GM19463 (cell line): ENCODE data around the gene WDR27.

ENCODE experiments used
- ATAC-seq: cut with Tn5 transposase; IDR thresholded peaks from one replicate; pipeline ENCODE4 v1.9.1; 2021; ENCODE audit warnings: mild to moderate bottlenecking, moderate library complexity; ENCODE audit not compliant: unreplicated experiment

The WDR27 gene

DNA sequence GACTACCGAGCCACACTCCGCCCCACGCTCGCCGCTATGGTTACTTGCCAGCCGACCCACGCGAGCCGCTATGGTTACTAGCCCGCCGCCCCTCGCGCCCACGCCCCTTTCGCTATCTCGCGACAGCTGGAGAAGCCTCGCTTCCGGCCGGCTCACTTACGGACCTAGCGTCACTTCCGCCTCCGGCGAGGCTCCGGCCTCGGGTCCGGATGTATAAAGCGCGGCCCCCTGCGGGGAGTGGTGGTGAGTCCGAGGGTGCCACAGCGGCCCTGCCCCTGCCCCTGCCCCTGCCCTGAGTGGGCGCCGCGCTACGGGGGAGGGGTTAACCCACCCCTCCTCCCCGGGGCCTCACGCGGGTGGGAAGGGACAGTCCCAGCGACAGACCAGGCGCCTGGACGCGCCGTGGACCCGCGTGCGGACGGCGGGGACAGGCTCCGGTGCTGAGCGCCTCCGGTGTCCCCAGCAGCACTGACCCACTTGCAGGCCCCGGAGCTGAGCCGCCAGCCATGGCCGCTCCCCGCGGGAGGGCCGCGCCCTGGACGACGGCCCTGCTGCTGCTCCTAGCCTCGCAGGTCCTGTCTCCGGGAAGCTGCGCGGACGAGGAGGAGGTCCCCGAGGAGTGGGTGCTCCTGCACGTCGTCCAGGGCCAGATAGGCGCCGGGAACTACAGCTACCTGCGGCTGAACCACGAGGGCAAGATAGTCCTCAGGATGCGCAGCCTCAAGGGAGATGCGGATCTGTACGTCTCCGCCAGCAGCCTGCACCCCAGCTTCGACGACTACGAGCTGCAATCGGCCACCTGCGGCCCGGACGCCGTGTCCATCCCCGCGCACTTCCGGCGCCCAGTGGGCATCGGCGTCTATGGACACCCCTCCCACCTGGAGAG lies at the start of gene WDR27, which contains the start of gene C6orf120:
Gene WDR27 (minus strand): TSS at position 76 of the 886 bp plus-strand sequence. CDS start 13,024 bp downstream, outside the sequence.
Gene C6orf120 (plus strand): TSS at position 173 of the 886 bp plus-strand sequence. CDS start 334 bp downstream, at position 507.
- peak; percentile 91 for ATAC-seq

DNA sequence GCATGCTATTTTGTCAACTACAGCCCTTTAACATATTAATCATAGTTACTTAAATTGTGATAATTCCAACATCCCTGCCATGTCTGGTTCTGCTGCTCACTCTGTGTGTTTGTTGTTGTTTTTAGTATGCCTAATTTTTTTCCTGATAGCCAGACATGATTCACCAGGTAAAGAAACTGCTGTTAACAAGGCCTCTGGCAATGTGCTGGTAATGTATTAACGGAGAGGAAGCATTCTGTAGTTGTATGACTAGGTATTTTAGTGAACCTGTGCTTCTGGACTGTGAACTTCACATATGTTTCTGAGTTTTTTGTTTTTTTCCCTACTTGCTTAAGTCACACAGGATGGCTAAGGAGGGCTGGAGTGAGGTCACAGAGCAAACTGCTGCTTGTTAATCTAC lies 44.7 kb upstream of the WDR27 start:
- ATAC-seq = no peak

DNA sequence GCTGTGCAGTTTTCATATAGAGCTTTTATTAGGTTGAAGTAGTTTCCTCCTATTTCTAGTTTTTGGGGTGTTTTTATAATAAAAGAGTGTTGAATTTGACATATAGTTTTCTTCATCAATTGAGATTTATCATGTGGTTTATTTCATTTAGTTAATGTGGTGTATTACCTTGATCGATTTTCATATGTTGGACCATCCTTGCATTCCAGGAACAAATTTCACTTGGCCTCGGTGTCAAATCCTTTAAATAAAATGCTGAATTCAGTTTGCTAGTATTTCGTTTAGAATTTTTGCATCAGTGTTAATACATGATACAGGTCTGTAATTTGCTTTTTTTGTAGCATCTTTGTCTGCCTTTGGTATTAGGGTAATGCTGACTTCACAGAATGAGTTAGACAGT lies 43.6 kb upstream of the WDR27 start:
- no peak for ATAC-seq

DNA sequence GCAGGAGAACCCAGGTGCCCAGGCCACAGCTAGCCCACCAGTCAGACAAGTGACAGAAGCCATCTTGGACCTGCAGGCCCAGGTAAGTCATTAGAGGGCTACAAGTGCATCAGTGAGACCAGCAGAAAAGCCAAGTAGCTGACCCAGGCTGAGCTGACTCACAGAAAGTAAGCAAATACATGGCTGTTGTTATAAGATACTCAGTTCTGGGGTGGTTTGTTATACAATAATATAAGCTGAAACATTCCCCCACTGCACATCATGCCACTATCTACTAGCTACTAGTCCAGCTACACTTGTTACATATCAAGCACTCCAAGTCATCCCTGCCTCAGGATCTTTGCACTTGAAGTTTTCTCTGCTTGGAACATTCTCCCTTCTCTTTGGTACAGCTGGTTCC lies 39.5 kb upstream of the WDR27 start:
- no peak for ATAC-seq

DNA sequence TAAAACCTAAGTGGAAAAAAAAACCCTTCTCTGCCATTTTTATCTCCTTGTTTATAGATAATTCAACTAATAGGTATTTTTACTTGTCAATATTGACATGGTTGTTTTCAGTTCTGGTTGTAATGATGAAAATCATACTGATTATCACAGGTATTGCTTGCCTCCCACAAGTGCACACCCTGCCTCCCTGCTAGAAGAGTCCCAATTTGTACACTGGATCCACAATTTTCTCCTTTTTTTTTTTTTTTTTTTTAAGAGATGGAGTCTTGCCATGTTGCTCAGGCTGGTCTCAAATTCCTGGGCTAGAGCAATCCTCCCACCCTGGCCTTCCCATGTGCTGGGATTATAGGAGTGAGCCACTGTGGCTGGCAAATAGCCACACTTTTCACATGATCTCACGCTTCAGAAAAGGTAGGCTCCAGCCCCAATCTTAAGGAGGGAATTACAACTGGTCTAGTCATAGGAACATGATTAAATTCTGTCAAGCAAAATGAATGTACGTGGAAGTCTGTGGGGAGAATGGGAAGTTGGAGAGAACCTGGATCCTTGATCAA lies 37.2 kb upstream of the WDR27 start:
- ATAC-seq = no peak

DNA sequence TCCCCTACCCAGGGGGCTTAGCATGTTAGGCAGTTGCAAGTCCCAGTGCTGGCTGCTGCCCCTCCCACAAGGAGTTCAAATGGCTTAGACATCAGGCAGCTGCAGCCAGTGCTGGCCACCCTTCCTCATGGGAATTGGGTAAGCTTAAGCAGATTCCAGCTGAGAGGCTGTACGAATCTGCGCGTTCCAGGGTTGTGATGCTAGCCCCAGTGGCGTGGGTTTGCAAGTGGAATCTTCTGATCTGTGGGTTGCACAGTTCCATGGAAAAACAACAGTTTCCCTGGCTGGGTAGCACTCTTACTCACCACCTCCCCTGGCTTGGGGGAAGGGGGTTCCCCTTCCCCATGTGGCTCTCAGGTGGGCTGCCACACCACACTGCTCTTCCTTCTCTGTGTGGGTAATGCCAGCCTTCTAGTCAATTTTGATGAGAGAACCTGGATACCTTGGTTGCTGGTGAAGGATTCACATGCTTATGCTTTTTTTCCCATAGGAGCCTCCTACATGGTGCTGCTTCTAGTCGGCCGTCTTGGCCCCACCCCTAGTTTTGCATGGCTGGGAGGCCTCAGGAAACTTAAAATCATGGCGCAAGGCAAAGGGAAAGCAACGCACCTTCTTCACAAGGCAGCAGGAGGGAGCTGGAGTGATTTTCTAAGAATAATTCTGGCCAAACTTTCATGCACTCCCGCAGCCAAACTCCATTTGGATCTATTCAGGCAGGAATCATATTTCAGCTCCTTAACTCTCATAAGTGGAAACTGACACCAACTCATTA lies 36.6 kb upstream of the WDR27 start:
- no peak for ATAC-seq

DNA sequence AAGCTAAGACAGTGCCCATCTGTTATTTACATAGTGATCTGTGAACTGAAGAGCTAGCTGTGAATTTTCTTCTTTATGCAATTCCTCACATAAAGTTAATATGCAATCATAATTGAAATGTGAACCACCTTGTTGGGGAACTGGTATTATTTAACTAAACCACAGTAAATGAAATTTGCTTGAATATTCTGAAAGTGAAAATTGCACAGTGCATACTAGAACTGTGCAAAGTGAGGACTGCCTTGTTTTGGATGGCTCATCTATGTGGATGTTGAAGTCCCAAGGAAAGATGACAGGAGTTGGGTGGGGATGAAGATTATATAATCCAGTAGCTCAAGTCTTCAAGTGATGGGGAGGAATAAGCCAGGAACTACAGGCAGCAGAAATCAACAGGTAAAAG lies 28.1 kb upstream of the WDR27 start:
- ATAC-seq = no peak

DNA sequence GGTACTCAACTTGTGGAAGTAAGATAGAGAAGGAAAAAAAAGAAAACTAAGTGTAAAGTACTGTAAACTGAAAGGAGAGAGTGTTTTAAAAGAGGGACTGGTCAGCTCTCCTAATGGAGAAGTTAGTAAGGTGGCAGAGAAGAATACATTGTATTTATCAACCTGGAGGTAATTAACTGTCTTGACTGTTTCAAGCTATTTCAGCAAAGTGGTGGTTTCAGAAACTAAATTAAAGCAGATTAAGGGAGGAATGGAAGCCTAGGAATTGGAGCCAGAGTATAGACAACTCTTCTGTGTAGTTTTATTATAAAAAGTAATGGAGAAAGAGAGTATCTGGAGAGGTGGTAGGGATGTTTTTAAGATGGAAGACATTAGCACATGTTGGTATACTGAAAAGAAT lies 25.1 kb upstream of the WDR27 start:
- ATAC-seq = no peak

DNA sequence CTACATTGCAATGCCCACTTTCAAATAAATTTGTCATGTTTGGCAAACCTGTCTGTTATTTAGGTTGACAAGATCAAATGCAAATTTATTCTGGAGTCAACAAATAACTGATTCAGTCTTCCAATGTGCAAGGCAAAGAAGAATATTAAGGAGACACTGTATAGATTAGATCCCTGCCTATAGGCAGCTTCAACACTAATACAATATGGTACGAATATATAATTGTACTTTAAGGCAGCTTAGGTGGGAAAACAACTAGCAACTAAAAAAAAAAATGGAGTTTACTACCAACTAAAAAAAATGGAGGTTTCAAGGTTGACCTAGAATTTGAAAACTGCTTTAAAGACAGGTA lies 24.2 kb upstream of the WDR27 start:
- ATAC-seq = no peak

DNA sequence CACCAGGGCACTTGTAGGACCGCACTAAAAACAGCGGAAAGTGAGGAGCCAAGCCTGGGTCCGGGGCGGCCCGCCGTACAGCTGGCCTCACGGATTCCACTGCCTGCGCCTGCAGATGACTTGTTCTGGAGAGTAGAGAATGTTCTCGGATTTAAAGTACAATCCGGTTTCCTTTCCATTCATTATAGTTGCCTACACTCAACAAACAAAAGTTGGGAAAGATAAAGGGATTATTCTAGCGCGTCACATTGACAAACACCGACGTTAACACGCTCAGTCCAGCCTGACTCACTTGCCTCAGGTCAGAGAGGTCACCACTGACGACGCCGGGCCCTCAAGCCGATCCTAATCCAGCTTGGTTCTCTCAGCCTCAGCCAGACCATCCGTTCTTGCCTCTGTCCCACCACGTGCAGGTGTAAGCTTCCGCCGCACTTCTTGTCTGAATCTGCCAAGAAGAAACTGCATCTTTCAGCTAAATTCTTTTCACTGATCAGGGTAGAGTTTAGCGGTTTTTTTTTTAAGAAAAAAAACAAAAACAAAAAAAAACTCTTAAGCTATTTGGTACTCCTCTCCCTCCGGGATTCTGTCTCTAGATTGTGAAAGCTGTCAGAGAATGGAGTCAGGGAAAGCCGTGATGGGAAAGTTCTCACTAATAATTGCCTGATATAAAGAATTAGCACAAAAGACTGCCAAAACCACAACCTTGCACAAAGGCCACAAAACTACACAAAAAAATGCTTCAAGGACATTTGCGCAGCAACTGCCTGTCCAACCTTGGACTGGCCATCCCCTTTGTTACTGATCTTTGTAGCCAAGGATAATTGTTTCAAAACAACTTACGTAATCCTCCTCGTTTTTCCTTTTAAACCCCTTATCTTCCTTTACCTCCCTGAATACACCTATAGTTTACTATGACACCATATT lies 23.6 kb upstream of the WDR27 start:
- peak; percentile 10 for ATAC-seq

DNA sequence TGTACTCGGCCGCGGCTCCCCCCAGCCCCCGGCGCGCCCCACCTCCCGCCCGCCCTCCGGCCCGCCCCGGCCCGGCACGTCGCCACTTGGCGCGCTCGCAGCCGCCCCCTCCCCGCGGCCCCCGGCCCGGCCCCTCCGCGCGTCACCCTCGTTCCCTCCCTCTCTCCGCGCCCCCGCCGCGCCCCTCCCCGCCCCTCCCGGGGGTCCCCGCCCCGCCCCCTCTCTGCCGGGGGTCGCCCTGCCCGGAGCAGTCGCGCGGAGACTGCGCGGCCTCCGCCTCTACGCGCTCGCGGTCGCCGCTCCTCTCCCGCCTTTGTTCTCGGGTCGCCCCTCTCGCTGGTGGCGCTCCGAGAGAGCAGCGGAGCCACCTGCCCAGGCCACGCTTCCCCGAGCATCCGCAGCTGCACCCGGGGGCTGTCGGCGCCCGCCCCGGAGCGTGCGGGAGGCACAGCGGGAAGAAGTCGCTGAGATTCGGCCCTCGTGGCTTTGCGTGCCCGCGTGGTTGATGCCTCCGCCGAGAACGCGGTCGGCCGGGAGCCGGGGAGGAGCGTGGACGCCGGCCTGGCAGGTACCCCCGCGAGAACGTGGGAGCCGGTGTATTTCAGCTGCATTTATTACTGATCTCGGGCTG lies 22.8 kb upstream of the WDR27 start, which contains the start of gene PHF10:
Gene PHF10 (minus strand): TSS at position 7 of the 631 bp plus-strand sequence. CDS start 569 bp downstream, outside the sequence.
- ATAC-seq = peak; percentile 53

DNA sequence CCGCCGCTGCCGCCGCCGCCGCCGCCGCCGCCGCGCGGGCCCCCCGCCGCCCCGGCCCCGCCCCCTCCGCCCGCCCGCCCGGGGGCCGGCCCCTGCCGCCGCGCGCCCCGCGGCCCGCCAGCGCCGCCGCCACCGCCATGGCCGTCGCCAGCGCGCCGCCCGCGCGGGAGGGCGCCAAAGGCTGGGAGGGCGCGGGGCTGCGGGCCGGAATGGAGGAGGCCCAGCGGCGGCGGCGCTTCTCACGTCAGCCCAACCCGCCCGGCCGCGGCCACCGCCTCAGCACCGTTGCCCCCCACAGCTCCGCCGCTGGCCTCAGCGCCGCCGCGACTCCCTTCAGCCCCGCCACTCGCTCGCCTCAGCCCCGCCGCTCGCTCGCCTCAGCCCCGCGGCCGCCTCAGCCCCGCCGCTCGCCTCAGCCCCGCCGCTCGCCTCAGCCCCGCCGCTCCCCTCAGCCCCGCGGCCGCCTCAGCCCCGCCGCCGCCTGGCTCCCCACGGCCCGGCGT lies 22.2 kb upstream of the WDR27 start:
- ATAC-seq = peak; percentile 39

DNA sequence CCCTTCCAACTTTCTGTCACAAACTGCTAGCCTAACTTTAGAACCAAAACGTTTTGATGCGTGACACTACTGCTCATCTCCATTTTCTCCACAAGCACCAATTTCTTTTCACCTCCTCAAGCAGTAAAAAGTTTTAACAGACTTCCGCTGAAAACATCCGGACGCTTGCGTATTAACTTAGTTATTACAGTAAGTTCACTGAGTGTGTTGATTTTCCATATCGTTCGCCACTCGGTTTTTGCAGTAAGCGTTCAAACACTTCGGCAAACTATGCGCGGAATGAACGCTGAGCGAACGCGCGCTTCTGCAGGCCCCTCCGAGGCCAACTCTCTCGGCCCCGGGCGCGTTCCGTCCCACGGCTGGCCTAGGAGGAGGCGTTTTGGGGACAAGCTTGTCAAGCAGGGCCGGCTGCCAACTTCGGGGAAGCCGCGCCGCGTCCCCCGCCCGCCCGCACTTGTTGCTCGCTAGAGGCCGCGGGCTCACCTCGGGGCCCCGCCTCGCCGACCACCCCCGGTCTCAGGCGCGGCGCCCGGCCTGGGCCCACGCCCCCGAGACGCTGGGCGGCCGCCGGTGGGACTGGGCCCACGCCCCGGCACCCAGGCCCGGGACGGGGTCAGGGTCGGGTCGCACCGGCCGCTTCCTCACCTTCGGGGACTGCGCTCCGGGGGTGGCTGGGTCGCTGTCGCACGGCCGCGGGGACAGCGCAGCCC lies 21.5 kb upstream of the WDR27 start:
- peak; percentile 27 for ATAC-seq

DNA sequence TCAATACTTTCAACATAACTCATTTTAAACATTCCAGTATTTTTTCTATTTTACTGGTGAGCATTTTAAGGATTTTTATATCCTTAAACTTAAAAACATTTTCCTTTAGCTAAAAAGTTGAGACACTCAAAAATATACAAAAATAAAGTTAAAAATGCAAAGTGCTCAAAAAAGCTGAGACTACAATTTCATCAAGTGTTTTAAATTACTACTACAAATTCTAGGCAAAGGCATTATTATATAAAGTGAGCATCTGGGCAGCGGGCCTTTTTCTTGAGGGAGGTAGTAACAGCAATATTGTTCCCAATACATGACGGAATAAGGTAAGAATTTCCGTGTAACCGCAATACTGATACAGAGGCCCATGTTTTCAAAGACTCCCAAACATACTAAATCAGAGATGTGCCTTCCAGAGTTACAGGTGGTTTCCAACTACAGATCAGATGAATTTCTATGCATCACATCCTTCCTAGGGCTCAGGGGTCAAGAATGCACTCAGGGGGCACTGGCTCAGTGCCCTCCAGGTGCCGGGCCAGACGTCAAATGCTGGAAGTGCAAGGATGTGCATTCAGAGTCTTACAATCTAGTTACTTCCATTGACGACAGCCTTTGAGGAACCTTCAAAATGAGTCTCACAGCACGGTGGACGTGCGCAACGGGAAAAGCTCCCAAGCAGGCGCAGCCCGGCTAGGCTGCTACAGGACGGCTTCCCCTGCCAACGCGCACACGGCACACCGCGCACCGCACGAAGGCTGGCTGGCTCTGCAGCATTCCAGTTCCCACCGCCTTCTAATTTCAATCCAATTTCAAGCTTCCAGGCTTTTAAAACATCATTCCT lies 20.8 kb upstream of the WDR27 start:
- no peak for ATAC-seq

DNA sequence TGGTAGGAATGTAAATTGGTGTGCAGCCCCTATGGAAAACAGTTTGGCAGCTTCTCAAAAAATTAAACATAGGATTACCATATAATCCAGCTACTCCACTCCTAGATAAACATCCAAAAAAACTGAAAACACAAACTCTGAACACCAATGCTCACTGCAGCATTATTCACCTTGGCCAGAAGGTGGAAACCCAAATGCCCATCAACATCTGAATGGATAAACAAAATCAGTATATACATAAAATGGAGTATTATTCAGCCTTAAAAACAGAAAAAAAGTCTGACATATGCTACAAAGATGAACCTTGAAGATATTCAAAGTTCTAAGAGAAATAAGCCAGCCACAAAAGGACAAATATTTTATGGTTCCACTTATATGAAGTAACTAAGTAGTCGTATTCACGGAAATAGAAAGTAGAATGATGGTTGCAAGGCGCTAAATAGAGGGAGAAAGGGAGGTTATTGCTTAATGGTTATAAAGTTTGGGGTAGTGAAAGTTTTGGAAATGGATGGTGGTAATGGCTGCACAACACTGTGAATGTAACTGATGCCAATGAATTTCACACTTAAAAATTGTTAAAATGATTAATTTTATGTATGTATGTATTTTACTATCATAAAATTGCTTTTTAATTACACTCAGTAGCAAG lies 18.5 kb upstream of the WDR27 start:
- ATAC-seq = no peak

DNA sequence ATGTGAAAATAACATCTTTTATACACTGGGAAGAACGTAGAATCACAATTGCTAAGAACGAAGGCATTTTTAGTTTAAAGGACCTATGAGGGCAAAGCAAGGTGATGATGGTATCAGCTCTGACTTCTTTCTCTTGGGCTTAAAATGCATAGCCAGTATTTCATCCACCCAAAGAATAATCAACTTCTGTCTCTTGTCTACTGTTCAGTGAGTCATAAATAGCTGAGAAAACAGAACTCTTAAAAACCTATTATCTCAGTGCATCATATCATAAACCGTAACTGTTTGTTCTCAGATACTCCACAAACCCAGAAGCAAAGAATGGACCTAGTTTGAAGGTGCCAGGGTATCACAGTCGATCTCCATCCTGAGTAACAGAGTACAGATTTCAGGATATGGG lies 17.3 kb upstream of the WDR27 start:
- ATAC-seq = no peak

DNA sequence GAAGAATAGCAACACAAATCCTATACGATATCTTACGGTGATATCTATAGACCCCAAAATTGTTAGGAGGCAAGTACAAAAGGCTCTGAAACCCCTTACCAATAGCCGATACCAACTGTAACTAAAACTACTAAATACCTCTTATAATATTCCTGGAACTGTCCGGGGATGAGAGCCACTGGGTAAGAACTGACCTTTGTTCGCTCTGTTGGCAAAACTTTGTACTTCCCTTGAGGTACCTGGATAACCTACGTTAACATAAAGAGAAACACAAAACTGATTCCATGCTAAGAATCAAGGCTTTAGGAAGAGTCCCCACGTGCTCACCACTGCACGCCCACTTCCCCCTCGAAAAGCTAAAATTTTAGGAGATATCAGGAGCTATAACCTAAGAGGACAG lies 12.8 kb upstream of the WDR27 start:
- no peak for ATAC-seq

DNA sequence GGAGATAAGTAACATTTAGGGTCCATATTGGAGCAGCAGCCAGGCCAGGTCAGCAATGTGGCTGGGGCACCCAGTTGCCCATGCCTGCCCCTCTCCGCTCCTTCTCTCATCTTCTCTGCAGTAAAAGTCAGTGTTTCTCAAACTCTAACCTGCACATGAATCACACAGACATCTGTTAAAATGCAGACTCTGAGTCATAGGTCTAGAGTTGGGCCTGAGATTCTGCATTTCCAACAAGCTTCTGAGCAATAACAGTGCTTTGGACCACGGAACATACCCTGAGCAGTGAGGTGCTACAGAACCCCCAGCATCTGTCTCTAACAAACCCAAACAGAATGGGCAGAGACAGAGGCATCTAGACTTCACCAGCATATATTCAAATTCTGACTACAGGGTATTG lies 12.3 kb upstream of the WDR27 start:
- ATAC-seq = no peak
